Keratinocyte (primary cell): ENCODE results near the gene OSBPL10. TPM values are rescaled to one million over a fixed set of nuclear protein-coding genes. Genes with fewer than 3 reads are reported as not detected.
A peak's percentile ranks its signal among the peaks of the same experiment; 100 is the strongest.

ENCODE experiments used
- DNase-seq: peaks from one replicate; pipeline ENCODE4 v3.0.0-alpha.2; 2011; ENCODE audit warnings: low read depth, missing footprints, low spot score
- FAIRE-seq: peaks from 2 replicates; lab custom pipeline; 2011; peaks lifted over from hg19 to GRCh38; lab: Jason Lieb, UNC
- H2AFZ ChIP-seq: 2 replicates; pipeline ENCODE4 v1.6.0; 2012; ENCODE audit warnings: low read length, control low read depth, inconsistent platforms; ENCODE audit not compliant: control insufficient read depth
- H3K27ac ChIP-seq: 2 replicates; pipeline ENCODE4 v1.5.1; 2011; ENCODE audit warnings: low read length; ENCODE audit not compliant: control insufficient read depth, insufficient read depth
- H3K27me3 ChIP-seq: 3 replicates; pipeline ENCODE4 v1.6.0; 2011; ENCODE audit warnings: low read length; ENCODE audit not compliant: control insufficient read depth, insufficient read depth; ENCODE audit errors: extremely low read depth
- H3K36me3 ChIP-seq, 2 experiments: 2 replicates in 1 of 2; 3 replicates in 1 of 2; pipeline ENCODE4 v1.5.1; 2011; ENCODE audit warnings: low read length in 2 of 2, mild to moderate bottlenecking in 1 of 2; ENCODE audit not compliant: control insufficient read depth in 2 of 2, insufficient read depth in 2 of 2; ENCODE audit errors: extremely low read depth in 1 of 2
- H3K4me1 ChIP-seq: 3 replicates; pipeline ENCODE4 v1.5.1; 2011; ENCODE audit warnings: low read length; ENCODE audit not compliant: control insufficient read depth, insufficient read depth; ENCODE audit errors: extremely low read depth
- H3K4me2 ChIP-seq: 3 replicates; pipeline ENCODE4 v1.6.0; 2011; ENCODE audit warnings: low read depth, low read length; ENCODE audit not compliant: control insufficient read depth, insufficient read depth; ENCODE audit errors: extremely low read depth
- H3K4me3 ChIP-seq, 3 experiments: fragments of 200-600 bp in 1 of 3; sonication (generic) in 1 of 3; 2 replicates in 2 of 3; 3 replicates in 1 of 3; pipeline ENCODE4 v1.5.1; 2011 to 2016; ENCODE audit warnings: low read length in 3 of 3, mild to moderate bottlenecking in 3 of 3, control low read depth in 2 of 3, inconsistent platforms in 1 of 3, low read depth in 1 of 3, mixed read lengths in 1 of 3, mixed run types in 1 of 3, moderate library complexity in 1 of 3; ENCODE audit not compliant: control insufficient read depth in 2 of 3, insufficient read depth in 2 of 3; ENCODE audit errors: extremely low read depth in 1 of 3
- H3K79me2 ChIP-seq: 2 replicates; pipeline ENCODE4 v1.6.0; 2012; ENCODE audit warnings: low read length; ENCODE audit not compliant: control insufficient read depth, insufficient read depth
- H3K9ac ChIP-seq: 3 replicates; pipeline ENCODE4 v1.6.0; 2011; ENCODE audit warnings: low read length; ENCODE audit not compliant: control insufficient read depth, insufficient read depth; ENCODE audit errors: extremely low read depth
- H3K9me1 ChIP-seq: 3 replicates; pipeline ENCODE4 v1.6.0; 2011; ENCODE audit warnings: low read length; ENCODE audit not compliant: control insufficient read depth, insufficient read depth; ENCODE audit errors: extremely low read depth
- H3K9me3 ChIP-seq: 2 replicates; pipeline ENCODE4 v1.5.1; 2012; ENCODE audit warnings: low read depth, low read length; ENCODE audit not compliant: control insufficient read depth
- H4K20me1 ChIP-seq: 3 replicates; pipeline ENCODE4 v1.6.0; 2011; ENCODE audit warnings: low read length; ENCODE audit not compliant: control insufficient read depth, insufficient read depth; ENCODE audit errors: extremely low read depth
- EZH2 ChIP-seq: IDR thresholded peaks from one replicate; pipeline ENCODE4 v1.6.1; 2012; ENCODE audit warnings: inconsistent platforms, mild to moderate bottlenecking, low read length, moderate library complexity
- dilution Hi-C: fragments of 300-500 bp; cut with MboI; formaldehyde crosslinking; loops from one replicate; pipeline ENCODE4 v1.7.0; 2020; ENCODE audit warnings: low sequenced_read_pairs; ENCODE audit not compliant: extremely low pct_ligation_motif_present
- polyA plus RNA-seq, 5 experiments: library from polyadenylated mRNA; depleted of rRNA in 3 of 5; stranded (reverse) in 3 of 5; stranded (forward) in 1 of 5; unstranded in 1 of 5; fragments of >200 nt; gene quantifications; 1 replicate in 1 of 5; 2 replicates in 3 of 5; 3 replicates in 1 of 5; pipeline versions ENCODE4 v1.2.1 to v1.2.3, GENCODE V29; 2011 to 2012; ENCODE audit warnings: missing spikeins in 2 of 5, low read depth in 1 of 5, low replicate concordance in 1 of 5
- TF ChIP-seq, protein P1 (sequence below), 3 experiments: IDR thresholded peaks in 1 of 3; conservative IDR thresholded peaks in 1 of 3; optimal IDR thresholded peaks in 1 of 3; 2 replicates in 2 of 3; 3 replicates in 1 of 3; pipeline versions ENCODE3 to v1.5.1; 2011; ENCODE audit warnings: low read length in 3 of 3, mild to moderate bottlenecking in 3 of 3, moderate library complexity in 2 of 3, control low read depth in 1 of 3, inconsistent platforms in 1 of 3; ENCODE audit not compliant: insufficient read depth in 2 of 3; ENCODE audit errors: extremely low read depth in 1 of 3

Gene OSBPL10
- polyA plus RNA-seq, 1 donor (not counting 4 experiments of a cell fraction or from before 2014, with no cell fraction given): 50.1 TPM

DNA sequence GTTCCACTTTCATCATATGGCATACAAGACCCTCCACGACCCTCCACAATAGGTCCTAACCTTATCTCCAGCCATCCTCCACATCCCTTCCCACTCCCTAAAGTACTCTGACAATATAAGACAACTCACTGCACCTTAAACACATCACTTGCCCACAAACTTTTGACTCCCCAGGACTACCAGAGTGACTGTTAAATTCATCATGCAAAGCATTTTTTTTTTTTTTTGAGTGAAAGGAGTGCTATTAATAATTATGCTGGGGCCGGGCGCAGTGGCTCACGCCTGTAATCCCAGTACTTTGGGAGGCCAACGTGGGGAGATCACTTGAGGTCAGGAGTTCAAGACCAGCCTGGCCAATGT is 55.8 kb downstream of the OSBPL10 start:
- Histone ChIP-seq H4K20me1 (peaks cover 4% of the 10 kb centered on the region), H3K9me3 (no peaks in the 10 kb centered on the region), H3K27ac (no peak overlapping the region), H3K36me3 (peaks cover 0 to 7% of the 10 kb centered on the region in 2 experiments), H3K79me2 (peaks cover 95% of the 10 kb centered on the region), H3K27me3 (no peaks in the 10 kb centered on the region), H3K4me1 (no peaks in the 10 kb centered on the region), H2AFZ (no peak overlapping the region), H3K9me1 (no peaks in the 10 kb centered on the region), H3K9ac (no peak overlapping the region), H3K4me3 (no peak overlapping the region), H3K4me2 (no peak overlapping the region)
- FAIRE-seq: no peak
- DNase-seq: no peak
- TF ChIP-seq, protein P1, sequence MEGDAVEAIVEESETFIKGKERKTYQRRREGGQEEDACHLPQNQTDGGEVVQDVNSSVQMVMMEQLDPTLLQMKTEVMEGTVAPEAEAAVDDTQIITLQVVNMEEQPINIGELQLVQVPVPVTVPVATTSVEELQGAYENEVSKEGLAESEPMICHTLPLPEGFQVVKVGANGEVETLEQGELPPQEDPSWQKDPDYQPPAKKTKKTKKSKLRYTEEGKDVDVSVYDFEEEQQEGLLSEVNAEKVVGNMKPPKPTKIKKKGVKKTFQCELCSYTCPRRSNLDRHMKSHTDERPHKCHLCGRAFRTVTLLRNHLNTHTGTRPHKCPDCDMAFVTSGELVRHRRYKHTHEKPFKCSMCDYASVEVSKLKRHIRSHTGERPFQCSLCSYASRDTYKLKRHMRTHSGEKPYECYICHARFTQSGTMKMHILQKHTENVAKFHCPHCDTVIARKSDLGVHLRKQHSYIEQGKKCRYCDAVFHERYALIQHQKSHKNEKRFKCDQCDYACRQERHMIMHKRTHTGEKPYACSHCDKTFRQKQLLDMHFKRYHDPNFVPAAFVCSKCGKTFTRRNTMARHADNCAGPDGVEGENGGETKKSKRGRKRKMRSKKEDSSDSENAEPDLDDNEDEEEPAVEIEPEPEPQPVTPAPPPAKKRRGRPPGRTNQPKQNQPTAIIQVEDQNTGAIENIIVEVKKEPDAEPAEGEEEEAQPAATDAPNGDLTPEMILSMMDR (optimal IDR thresholded peaks at IDR 0.05 in 1 of 3, IDR thresholded peaks at IDR 0.05 in 1 of 3, conservative IDR thresholded peaks at IDR 0.05 in 1 of 3; ENCODE audit: extremely low read depth in 1 of 3, insufficient read depth in 2 of 3, low read length in 3 of 3): no peak
- no peak for TF ChIP-seq EZH2
- dilution Hi-C loops: no loop called here

DNA sequence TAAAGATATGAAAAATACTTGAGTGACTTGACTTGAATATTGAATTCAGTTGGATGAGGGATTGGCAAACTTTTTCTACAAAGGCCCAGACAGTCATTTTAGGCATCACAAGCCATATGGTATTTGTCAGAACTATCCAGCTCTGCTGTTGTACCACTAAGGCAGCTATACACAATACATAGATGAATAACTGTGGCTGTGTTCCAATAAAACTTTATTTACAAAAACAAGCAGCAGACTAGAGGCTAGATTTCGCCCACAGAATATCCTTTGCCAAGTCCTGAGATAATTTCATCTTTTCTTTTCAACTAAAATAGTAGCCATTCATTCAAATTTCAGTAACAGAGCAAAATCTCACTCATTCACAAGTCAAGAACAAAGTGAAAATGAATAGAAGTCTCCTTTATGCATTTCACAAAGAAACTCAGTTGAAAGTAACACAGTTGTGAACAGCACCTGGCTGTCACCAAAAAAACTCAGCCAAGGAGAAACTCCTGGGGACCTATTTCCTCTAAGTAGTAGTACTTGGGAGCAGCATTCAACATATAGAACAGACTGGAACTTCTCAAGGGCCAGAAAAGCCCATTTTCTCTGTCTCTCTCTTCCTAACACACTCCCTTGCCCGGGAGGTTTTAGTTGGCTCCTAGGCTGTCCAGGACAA is 56.3 kb downstream of the OSBPL10 start:
- Histone ChIP-seq H3K27ac (no peak overlapping the region), H3K36me3 (peaks cover 0 to 8% of the 10 kb centered on the region in 2 experiments), H3K79me2 (peaks cover 95% of the 10 kb centered on the region), H4K20me1 (peaks cover 4% of the 10 kb centered on the region), H3K4me2 (no peak overlapping the region), H2AFZ (no peak overlapping the region), H3K4me1 (no peaks in the 10 kb centered on the region), H3K4me3 (no peak overlapping the region), H3K27me3 (no peaks in the 10 kb centered on the region), H3K9me1 (no peaks in the 10 kb centered on the region), H3K9ac (no peak overlapping the region), H3K9me3 (no peaks in the 10 kb centered on the region)
- peak; percentile 32 for FAIRE-seq
- TF ChIP-seq EZH2: no peak
- TF ChIP-seq, protein P1 (optimal IDR thresholded peaks at IDR 0.05 in 1 of 3, IDR thresholded peaks at IDR 0.05 in 1 of 3, conservative IDR thresholded peaks at IDR 0.05 in 1 of 3; ENCODE audit: extremely low read depth in 1 of 3, insufficient read depth in 2 of 3, low read length in 3 of 3): no peak
- no peak for DNase-seq
- dilution Hi-C loops: no loop called here
